Activated CD8-positive, alpha-beta memory T cell treated with anti-CD3 and anti-CD28 coated beads for 1 hour (primary cell): ENCODE data around the gene B3GNT9.
"Not testable (repeated sequence)": the region's sequence is repeated elsewhere in the genome, so short reads cannot be mapped to it uniquely, and the experiment has no call there.

Experiments used
- DNase-seq, 2 donors: peaks; one replicate each; pipeline ENCODE4 v3.0.0-alpha.2; 2020; ENCODE audit warnings: low read depth in 1 of 2; ENCODE audit errors: extremely low read depth in 1 of 2

The B3GNT9 gene

DNA sequence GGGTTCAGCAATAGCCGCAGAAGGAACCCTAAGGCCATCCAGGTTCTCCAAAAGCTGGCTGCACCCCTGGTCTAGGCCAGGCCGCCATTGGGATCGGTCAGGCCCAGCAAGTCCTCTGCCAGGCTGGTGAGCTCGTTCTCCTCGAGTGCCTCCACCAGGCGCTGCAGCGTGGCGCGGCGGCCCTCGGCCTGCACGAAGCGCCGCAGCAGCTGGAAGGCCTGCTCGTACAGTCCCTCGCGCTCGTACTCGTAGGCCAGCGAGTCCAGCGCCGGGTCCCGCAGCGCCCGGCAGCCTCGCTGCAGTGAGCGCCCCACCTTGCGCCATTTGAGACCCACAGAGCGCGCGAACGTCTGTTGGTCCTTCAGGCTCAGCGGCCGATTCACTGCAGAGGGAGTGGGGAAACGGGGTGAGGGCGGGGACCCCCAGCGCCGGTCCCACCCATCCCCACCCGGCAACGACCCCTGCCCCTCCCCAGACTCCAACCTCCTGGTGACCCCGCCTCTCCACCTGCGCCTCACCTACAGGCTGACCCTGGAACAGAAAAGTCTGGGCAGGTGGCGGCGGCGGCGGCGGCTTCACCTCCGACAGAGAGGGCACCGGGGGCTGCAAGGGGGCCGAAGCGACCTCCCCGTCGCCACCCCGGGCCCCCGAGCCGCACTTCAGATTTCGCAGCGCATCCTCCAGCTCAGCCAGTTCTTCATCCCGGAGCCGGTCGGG, 3.9 kb upstream of the B3GNT9 start:
- no peak for DNase-seq

DNA sequence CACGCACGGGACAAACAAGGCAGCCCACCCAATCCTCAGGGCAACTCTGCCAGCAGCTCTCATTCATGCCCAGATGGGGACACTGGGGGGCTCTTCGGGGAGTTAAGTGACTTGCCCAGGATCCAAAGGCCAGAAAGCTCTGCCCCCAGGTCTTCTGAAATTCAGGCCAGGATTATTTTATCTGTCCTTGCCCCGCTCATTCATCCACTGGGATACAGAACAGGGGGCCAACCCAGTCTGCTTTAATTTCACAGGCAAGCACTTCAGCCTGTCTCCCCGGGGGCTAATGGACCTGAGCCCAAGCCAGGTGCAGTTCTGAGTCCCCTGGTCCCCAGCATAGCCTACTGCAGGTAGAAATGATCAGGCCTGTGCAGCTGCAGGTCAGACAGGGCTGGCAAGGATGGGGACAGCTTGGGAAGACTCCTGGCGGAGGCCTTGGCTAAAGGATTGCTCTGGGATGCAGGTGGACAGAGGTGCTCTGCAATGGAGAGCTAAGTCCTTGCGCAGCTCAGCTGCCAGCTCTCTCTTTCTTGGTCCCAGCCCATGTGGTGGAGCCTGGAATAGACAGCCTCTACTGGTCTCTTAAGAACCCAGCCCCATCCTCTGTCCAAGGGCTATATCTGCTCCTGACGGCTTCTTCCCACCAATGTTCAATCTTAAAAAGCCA, 766 bp upstream of the B3GNT9 start:
- no peak for DNase-seq

DNA sequence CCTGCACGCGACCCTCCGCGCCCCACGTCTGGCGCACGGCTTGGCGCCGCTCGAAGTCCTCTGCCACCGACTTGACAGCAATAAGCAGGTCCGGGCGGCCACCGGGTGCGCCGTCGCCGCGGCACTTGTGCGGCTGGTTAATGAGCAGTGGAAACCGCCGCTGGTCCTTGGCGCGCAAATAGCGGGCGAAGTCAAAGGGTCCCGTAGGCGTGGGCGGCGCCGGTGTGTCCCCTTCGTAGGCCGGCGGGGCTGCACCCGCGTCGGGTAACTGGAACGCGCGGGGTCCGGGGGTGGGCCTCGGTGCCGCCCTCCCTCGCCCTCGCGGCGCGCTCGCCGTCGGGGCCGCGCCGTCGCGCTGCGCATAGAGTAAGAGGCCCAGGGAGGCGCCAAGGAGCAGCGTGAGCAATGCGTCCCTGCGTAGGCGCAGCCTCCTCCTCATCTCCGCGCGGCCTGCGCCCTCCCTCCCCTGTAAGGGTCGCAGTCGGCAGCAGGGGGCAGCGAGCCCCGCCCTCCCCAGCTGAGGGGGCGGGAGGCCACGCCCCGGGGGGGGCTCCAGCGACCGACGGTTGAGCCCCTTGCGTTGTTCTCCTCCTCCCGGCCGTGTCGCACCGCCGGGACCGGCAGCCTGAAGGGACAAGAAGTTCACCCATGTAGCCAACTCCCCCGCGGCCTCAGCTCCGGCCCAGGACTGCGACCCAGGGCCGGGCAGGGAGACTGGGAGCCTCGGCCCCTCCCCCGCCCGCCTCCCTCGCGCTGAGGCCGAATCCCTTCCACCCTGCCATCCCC, 558 bp downstream of the B3GNT9 start:
- no peak for DNase-seq

DNA sequence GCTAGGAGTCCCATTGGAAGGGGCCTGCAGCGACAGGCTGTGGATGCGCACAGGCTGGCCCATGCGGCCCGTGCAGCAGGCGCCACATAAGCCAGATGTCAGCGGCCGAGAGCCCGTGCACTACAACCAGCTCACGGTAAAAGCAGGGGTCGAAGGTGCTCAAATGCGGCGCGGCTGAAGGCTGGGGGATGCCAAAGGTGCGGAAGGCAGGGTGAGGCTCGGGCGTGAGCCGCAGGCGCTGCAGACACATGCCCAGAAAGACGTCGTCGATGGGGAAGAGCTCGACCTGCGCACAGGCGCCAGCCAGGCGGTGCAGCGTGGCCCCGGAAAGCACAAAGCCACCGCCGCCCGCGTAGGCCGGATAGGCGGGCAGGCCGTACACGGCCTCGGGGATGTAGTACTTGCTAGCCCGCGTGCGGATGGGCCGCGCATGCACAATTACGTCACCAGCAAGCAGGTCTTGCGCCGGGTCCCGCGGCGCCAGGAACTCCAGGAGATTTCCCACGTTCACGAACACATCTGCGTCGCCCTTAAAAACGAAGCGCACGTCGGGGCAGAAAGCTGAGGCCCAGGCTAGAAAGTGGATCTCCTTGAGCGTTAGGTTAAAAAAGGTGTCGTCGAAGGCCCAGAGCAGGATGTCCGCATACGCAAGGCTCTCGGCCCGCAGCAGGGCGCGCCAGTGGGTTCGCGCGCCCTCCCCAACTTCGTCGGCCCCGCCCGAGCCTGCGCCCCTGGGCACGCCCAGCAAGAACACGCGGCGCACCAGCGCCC, 1.3 kb downstream of the B3GNT9 start:
- no peak for DNase-seq

DNA sequence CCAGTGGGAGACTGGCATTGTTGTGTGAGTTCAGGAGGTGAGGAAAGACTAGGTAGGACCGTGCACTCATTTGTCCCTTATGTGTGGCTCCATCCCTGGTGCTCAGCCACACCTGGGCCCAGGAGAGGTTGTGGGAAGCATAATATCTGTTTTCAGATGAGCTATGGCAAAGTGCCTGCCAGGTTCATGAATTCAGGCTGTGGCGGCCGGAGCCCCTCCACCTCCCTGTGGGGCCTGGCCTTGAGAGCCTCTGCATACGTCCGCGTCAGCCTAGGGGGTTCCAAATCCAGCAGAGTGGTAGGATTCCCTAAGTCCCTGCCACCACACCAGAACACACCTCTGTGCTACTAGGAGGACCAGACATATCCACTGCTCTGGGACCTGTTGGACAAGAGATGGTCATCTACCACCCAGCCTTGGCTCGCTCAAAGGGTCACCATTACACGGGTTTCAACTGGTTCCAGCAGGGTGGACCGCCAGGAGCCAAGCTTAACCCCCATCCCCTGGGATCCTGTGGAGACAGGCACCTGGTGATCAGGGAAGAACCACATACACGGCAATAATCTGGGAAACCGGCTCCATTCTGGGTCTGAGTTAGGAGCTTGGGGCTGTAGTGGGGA, 2.0 kb downstream of the B3GNT9 start:
- DNase-seq: no peak

DNA sequence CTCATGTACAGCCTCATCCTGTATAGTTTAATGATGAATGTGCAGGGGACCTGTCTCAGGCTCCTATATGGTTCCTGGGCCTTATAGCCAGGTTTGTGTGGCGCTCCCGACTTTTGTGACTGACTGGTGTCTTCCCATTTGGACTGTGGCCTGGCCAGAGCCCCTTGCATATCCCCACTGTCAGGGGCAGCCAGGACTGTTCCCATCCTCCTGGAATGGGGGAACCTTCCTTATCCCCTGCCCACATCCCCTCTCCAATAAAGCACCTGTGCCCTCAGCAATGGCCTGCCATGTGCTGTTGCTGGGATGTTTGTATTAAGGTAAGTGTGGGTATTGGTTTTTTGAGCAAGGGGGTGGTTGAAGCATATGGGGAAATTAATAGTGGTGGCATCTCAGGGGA, 2.6 kb downstream of the B3GNT9 start:
- no peak for DNase-seq

DNA sequence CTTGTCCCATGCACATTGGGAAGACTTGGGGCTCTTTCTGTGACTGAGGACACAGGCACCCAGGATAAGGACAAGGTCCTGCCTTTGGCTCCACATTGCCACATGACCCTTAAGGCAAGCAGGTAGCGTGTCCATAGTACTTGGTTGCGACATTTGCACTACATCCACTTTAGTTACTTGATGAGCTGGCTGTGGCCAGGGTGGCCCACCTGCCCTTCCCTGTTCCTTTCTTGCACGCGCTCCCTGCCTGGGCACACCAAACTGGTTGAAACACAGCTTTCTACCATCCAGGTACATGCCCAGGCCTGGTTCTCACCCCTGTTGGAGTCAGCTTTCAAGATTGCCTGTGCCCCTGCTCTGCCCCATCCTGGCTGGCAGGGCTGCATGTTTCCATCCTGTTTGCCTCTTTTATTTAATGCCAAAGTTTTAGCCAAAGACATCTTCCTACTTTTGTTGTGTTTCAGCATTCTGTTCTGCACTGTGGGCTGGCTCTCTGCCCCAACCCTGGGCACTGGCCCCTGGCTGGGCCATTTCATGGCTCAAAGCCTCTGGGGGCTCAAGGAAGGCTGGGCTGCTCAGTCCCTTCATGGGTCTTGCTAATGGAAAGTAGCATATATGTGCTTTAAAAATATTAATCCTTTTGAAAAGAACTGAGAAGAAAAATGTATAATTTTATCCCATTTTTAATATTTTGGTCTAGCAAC, 3.2 kb downstream of the B3GNT9 start:
- no peak for DNase-seq

DNA sequence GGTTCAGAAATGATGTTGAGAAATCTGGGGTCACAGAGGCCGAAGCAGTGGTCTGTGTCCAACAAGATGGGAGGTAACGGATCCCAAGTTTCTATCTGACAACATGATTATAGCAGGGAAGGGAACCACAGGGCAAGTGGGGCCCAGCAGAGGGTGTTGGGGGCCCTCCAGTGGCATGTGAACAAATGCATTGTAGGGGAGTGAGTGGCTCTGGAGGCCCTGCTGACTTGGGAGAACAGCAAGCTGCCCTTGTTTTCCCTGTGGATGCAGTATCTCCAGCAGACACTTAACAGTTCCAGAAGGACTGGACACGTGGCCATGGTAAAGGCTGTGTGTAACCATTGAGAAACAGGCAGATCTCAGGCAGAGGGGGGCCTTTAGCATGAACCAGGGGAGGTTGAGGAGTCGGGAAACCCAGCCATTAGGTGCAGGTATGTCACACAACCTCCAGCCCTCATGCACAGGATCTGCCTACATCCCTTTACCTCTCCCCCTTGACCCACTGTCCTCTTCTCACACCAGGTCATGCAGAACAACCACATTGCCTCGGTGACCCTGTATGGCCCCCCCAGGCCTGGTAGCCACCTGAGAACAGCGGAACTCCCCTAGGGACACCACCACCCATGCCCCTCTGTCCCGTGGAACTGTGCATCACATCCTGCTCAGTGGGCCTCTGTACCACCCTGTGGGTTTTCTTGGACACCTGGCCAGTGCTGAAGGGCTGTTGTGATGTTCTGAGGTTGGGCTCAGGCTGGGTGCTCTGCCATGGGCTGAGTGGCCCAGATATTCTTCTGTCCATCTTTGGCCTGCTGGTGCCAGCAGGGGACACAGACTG, 4.1 kb downstream of the B3GNT9 start:
- DNase-seq: no peak

DNA sequence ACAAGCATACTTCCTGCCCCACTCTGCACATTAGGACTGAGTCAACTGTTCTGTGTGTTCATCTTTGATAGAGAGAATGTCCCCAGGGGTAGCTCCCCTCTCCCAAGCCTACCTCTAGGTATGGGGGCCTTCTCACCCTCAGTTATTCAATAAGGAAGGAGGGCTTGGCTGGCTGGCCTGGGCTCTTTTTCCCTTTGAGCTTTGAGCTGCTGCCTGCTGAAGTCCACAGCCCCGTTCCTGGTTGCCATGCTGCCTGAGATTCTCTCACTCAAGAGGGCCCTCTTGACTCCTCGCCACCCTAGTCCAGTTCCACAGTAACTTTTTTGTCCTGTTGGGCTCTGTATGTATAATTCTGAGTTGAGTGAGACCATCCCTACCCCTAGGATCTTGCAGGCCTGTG, 5.1 kb downstream of the B3GNT9 start:
- DNase-seq: no peak

DNA sequence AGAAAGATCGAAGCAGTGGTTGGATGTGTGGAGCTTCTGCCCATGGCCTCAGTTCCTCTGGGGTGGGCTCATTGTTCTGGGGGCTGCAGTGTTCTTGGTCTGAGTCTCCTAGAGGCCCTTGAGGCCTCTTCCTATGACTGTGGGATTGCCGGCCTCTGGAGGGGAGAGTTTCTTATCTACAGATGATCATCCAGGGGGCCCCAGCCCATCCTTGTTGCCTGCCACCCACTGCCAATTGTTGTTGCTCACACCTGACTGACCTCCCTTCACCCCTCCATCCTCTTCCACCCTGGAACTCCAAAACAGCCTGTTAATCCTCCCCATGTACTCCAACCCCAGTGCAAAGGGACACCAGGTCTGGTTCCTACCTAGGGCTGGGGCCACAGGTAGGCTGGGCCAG, 5.9 kb downstream of the B3GNT9 start:
- no peak for DNase-seq

DNA sequence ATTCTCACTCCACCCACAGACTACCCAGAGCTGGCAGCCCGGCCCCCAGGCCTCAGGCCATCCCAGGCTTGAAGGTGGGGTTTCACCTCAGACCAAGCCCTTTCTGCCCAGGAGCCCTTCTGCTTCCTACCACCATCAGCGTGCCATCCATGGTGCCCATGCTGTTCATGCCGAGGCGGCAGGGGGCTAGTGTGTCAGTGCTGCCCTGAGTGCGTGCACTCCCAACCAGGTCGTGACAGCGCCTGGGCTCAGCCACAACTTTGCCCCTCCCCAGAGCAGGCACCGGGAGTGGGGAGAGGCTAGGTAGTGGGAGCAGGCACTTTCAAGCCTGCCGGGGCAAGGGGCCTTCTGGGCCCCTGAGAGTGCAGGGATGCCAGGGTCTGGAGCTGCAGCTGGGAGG, 8.5 kb downstream of the B3GNT9 start:
- no peak for DNase-seq

DNA sequence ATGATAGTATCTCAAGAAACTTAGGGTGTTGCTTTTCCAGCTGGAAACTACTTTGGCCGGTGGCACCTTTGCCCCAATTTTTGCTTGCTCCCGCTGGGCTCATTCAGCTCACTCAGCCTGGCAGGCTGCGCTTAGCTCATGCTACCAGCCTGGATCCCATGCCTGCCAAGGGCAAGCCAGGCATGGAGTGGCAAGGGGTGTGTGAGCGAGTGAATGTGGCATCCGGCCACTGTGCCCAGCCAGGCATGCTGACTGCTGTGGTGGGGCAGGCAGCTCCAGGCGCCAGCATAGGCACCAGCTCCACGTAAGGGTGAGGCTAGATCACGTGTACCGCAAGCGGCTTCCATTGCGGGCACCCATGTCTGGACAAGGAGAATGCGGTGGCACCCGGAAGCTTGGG, 9.4 kb downstream of the B3GNT9 start:
- no peak for DNase-seq

DNA sequence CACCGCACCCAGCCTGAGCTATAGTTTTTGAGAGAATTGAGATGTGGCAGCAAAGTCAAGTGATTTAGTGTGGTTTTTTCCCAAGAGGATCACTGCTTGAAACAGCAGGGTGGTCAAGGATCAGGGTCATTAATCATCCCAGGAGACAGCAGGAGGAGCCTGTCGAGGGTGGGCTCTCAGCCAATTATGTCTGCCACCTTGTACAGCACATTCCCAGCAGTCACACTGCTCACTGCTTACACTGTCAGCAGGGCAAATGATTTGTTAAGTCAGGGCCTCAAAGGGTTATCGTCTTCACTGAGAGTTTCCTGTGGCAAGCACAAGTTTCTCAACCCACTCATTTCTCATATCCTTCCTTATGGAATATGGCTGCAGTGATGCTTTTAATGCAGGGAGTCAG, 13.2 kb downstream of the B3GNT9 start:
- no peak for DNase-seq

DNA sequence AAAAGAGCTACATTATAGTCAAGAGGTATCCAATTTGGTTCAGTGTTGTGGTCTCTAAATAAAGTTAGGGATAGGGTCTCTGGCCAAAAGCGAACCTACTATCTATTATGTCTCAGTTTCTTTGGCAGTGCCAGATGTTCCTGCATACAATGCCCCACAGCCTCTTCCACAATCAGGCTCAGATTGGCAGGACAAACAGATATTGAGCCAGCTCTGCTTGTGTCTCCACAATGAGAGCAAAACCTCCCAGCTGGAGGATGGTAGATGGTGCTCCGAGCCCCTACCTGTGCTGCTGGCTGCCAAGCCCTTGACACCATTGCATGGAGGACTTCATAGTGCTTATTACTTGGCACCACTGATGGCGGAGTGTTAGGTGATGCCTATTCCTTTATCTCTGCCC, 21.4 kb downstream of the B3GNT9 start:
- DNase-seq: no peak

DNA sequence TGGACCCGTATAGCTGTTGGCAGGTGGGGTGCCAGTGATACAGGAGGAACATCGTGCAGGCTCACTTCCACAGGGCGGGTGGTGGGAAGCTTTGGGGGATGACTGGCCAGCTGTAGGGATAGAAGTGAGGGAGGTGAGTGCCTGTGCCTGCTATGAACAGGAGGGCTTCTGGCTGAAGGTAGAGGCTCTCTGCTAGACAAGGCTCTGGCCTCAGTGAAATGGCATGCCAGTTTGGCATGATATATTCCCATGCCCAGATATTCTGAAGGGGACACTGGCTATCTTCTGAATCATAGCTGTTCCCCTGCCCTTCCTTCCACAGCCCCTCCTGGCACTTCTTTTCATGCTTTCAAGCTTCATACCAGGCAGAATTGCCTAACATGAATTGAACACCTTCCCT, 21.9 kb downstream of the B3GNT9 start:
- DNase-seq: no peak

DNA sequence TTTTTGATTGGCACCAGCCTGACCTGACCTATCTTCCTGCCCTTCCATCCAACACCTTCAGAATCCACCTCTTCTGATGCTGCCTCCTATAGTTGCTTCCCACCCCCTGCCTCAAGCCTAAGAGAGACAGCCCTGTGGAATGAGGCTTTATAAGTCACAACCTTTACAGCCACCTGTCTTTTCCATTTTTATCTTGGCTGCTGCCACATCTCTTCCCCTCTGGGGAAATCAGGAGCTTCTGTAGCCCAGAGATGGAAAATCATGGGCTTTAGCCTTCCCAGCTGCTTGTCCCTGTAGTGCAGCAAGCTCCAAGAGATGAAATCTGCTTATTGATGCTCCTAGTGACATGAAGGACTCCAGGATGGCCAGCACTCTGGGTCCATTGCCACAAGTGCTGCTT, 22.4 kb downstream of the B3GNT9 start:
- DNase-seq: no peak

DNA sequence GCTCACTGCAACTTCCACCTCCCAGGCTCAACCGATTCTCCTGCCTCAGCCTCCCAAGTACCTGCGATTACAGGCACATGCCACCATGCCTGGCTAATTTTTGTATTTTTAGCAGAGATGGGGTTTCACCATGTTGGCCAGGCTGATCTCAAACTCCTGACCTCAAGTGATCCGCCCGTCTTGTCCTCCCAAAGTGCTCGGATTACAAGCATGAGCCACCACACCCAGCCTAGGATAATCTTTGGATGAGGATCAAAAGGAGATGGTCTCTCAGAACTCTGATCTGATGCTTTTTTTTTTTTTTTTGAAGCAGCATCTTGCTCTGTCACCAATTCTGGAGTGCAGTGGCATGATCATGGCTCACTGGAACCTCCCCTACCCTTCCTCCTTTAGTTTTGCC, 28.0 kb downstream of the B3GNT9 start:
- not testable (repeated sequence) for DNase-seq

DNA sequence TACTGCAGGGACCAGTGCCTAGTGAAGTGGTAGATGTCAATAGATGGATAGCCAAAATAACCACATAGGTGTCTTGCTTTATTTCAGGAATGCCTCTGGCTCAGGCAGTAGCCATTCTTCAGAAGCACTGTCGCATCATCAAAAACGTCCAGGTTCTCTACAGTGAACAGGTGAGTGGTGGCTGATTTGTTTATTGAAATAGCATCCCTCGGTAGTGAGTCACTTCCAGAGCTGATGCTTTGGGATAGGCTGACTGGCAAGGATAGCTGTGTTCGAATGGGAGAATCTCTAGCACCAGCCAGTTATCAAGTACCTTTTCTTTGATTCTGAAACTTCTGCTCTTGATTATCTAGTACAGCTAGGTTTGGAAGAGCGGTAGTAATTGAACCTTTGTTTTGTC, 30.8 kb downstream of the B3GNT9 start:
- no peak for DNase-seq

DNA sequence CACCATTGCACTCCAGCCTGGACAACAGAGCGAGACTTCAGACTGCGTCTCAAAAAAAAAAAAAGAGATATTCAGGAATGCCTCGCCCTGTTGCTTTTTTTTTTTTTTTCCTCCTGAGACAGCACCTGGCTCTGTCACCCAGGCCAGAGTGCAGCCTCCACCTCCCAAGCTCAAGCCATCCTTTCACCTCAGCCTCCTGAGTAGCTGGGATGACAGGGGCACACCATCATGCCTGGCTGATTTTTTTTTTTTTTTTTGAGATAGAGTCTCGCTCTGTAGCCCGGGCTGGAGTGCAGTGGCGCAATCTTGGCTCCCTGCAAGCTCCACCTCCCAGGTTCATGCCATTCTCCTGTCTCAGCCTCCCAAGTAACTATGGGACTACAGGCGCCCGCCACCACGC, 33.1 kb downstream of the B3GNT9 start:
- no peak for DNase-seq
